ENCODE data around the gene DNAI2.
"Not testable (repeated sequence)": the region's sequence is repeated elsewhere in the genome, so short reads cannot be mapped to it uniquely, and the experiment has no call there.

DNAI2 gene

DNA sequence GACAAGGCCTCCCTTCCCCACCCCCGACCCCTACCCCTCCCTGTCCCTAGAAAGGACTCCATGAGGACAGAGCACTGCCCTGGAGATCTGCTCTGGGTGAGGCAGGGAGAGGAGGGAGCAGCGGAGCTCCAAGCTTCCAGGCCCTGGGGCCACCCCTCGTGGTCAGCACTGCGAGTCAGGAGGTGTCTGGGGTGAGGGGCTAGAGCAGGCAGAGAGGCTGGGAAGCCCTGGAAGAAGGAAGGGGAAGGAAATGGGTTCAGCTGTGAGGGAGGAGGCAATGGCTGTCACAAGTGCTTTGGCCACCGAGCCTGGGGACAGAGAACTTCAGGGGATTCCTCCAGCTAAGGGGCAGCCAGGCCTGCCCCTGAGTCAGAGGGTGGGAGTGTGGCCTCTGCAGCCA, 28.2 kb upstream of the DNAI2 start:
- FAIRE-seq: no peak

DNA sequence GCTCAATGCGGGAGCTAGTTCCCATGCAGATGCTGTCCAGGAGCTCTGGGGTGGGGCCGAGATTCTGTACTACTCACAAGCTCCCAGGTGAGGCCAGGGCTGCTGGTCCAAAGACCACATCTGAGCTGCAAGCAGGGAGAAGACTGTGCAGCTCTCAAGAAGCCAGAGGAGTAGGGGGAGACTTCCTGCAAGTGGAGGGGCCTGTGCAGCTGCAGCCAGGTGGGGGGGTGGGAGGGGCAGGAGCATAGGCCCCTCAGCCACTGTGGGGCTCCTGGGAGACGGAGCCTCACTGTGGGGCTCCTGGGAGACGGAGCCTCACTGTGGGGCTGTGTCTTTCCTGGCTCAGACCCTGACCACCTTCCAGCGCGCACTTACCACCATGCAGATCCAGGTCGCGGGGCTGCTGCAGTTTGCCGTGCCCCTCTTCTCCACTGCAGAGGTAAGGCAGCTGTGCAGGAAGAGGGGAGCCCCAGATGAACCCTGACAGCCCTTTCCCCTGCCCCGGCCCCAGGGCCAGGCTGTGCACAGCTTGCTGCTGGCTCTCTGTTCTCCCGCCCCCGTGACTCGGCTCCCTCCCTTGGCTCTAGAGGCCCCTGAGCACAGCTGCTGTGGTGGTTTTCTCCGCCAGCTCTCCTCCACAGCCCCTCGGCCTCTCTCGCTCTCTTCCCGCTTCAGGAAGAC, 24.3 kb upstream of the DNAI2 start:
- FAIRE-seq: no peak

DNA sequence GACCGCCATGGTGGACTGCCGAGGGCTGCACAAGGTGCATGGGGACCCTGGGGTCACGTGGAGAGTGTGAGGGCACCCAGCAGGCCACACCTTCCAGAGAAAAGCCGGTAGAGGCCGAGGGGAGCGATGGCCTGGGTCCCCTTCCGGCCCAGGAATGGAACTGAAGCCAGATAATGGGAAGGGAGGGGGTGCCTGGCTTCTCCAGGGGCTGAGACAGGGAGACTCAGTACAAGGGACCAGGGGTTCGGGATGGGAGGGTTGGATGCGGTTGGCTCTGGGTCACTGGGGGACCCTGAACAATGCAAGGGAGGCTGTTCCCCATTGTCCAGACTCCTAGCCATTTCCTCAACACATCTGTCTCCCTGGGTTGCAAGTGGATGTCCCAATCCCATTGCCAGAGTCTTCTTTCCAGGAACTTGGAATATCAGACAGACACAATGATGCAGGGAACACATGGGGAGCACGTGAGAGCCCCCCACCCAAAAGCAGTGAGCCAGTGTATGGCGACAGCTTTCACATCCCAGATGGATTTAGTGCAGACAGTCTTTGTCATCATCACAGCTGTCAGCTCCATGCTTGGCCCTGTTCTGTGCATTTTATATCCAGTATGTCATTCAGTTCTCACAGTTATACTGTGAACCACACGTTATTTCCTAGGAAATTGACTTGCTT, 23.6 kb upstream of the DNAI2 start:
- no peak for FAIRE-seq

DNA sequence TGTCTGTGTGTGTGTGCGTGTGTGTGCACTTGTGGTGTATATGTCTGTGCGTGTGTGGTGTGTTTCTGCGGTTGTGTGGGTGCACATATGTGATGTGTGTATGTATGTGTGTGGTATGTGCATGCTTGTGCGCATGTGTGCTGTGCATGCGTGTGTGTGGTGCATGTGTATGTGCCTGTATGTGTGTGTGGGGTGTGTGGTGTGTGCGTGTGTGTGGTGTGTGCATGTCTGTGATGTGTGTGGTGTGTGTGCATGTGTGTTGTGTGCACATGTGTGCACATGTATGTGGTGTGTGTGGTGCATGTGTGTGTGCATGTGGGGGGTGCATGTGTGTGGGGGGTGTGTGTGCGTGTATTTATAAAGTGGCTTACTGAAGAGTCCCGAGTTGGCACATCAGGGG, 23.0 kb upstream of the DNAI2 start:
- no peak for FAIRE-seq

DNA sequence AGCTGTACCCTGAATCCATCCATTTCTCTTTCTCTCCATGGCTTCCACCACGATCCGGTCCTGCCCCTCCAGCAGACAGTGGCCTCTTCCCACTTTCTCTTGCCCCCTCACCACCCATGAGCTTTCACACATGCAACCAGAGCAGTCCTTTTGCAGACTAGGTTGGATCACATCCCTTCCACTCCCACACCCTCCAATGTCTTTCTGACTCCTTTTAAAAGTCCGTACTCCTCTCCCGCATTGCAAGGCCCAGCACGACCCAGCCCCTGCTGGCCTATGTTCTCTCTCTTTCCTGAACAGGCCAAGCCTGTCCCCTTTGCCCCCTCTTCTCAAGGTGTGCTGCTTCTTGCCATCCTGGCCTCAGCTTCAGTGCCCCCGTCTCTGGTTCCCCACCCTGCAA, 22.5 kb upstream of the DNAI2 start:
- FAIRE-seq: no peak

DNA sequence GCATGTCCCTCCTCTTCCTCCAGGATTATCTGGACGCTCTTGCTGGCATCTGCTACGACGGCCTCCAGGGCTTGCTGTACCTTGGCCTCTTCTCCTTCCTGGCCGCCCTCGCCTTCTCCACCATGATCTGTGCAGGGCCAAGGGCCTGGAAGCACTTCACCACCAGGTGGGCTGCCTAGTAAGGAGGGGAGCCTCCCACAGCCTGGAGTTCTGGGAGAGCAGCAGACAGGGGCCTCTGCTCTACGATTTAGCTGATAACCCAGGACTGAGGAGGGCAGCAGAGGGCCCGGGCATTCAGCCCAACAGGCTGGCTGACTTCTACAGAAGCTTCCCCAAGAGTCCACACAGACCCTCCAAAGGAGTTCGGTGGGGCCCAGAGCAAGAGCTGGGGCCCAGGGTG, 21.8 kb upstream of the DNAI2 start:
- no peak for FAIRE-seq

DNA sequence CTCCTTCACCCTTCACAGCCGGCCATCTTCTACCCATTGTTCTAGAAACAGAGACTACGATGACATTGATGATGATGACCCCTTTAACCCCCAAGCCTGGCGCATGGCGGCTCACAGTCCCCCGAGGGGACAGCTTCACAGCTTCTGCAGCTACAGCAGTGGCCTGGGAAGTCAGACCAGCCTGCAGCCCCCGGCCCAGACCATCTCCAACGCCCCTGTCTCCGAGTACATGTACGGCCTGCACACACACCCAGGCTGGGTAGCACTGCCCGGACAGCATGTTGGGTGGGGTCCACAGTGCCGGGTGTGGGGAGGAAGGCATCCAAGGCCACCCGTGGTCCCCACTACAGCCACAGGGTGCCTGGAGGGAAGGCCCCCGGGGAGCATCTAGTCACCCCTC, 21.0 kb upstream of the DNAI2 start:
- no peak for FAIRE-seq

DNA sequence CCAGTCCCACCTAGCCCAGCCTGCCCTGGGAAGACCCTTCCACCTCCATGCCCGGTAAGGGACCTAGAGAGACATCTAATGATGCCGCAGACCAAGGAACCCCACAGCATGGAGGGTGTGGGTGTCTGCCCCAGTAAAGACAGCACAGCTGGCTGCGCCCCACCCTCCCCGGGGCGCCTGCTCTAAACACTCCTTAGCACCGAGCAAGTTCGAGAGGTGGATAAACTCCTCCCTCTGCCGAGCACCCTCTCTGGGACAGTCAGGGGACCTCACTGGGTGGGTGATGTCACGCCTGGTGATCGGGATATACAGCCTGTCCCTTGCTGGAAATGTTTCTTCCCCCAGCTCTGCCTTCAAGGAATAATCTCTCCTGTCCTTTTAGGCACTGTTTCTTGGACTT, 16.7 kb upstream of the DNAI2 start:
- FAIRE-seq: no peak

DNA sequence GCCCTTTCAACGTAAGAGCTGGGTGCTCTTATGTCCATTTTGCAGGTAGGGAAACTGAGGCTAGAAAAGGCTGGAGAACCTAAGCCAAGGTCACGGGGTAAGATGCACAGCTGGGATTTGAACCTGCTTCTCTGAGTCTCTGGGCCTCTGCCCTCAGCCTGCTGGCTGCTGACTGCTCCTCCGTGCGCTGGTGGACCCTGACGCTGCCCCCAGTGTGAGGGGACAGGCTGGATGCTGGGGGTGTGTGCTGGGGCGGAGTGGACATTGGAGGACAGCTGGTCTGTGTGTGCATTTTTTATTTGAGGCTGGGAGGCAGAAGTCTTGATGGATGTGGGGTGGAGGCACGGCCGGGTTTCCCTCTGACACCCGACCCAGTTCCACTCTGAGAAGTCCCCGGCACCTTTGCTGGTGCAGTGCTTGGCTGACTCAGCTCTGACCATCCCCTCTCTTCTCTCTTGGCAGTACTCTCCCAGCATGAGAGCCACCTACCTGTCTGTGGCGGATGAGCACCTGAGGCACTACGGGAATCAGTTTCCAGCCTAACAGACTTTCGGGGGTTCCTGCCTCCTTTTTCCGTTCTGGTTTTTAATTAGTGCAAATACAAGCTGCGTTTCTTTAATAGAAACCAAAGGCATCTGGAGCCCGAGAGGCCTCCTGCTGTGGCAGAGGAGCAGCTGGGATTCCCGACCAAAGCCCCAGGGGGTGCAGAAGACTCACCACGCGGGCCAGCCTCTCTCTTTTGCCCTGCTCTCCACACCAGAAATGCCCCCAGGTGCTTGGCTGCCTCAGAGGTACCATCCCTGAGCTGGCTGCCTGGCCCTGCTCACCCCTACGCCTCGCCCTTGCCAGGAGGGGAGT, 14.1 kb upstream of the DNAI2 start:
- FAIRE-seq: no peak

DNA sequence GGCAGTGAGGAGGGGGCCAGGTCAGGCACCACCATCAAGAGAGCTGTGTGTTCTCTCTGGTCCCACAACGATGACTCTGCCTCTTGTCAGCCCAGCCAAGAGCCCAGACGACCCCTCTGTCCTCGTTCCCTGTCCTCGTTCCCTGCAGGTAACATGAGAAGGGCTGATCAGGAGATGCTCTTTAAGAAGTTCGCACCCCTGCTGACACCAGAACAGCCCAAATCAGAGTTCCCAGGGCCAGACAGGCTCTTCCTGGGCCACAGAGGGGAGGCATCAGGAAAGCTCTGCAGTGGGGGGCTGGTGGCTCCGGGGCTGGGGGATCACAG, 13.5 kb upstream of the DNAI2 start:
- FAIRE-seq: no peak

DNA sequence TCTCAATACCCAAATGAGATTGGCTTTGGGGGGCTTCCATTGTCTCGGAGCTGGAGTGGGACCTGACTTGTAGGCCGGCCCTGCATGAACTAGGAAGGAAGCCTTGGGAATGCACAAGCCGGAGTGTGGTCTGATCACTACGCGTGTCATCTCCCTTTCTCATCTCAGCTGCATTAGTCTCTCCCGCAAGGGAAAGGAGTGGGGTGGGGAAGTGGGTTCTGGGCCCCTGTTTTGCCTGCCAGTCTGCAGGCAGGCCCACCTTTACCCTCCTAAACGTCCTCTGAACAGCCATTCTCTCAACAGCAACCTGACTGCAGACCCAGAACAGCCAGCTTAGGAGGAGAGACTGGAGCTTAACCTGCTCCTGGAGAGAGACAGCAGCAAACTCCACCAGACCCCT, 11.4 kb upstream of the DNAI2 start:
- no peak for FAIRE-seq

DNA sequence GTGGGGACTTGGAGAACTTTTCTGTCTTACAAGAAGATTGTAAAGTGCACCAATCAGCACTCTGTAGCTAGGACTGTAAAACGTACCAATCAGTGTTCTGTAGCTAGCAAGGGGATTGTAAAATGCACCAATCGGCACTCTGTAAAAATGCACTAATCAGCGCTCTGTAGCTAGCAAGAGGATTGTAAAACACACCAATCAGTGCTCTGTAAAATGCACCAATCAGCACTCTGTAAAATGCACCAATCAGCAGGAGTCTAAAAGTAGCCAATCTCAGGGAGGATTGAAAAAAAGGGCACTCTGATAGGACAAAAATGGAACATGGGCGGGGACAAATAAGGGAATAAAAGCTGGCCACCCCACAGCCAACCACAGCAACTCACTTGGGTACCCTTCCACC, 7.0 kb upstream of the DNAI2 start:
- FAIRE-seq: not testable (repeated sequence)

DNA sequence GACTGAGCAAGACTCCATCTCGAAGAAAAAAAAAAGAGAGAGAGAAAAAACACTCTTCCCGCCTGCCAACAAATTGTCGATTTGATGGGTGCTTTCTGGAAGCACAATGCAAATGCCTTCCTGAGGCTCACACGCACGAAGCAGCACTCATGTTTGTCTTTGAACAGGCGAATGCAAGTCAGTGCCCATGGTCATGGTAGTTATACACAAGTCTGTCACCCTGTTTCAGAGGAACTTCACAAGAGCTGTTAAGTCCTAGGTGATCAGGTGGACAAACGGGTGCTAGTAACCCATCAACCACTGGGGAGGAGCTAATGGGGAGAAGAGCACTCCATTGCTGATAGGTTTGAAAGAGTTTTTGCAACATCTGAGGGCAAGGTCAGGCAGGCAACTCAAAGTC, 6.5 kb upstream of the DNAI2 start:
- FAIRE-seq: no peak

DNA sequence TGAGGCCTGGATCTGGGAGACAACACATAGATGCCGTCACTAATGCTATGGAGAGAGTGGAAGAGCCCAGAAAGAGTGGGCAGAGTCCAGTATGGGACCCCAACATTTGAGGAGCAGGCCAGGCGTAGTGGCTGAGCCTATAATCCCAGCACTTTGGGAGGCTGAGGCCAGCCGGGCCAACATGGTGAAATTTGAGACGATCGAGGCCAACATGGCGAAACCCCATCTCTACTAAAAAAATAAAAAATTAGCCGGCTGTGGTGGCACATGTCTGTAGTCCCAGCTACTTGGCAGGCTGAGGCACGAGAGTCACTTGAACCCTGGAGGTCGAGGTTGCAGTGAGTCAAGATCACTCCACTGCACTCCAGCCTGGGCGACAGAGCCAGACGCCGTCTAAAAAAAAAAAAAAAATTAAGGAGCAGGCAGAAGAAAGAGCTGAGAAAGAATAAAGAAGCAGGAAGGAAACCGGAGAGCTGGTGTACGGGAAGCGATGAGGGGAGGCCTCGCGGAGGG, 6.0 kb upstream of the DNAI2 start:
- FAIRE-seq: no peak

DNA sequence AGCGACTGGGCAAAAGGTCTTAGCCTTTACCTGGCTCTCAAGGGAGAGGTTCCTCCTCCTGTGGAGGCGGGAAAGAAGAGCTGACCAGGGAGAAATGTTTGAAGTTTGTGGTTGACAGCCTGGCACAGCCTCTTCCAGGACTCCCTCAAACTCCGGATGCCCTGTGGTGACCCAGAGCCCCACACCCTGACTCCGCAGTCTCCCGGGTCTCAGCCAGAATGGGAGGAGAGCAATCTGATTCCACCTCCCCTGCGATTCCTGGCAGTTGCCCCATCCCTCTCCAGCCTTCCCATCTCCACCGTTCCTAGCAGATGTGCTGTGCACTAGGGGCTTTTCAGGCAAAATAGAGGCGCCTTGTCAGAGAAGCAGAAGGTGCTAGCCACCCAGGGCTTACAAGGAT, 5.5 kb upstream of the DNAI2 start:
- no peak for FAIRE-seq

DNA sequence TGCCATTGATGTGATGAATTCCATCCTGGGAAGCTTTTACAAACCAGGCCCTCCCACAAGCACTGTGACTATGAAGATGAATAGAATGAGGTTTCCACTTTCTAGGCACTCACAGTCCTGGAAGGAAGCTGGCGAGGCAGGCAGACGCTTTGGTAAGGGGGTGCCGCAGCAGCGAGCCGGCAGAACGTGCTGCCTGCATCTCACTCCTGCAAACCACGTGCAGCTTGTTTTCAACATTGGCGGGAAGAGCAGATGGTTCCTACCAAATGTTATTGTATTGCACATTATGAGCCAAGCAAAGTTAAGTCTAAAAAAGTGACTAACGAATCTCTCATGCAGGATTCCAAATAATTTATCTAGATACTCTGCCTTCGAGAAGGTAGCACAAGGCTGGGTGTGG, 3.7 kb upstream of the DNAI2 start:
- no peak for FAIRE-seq

DNA sequence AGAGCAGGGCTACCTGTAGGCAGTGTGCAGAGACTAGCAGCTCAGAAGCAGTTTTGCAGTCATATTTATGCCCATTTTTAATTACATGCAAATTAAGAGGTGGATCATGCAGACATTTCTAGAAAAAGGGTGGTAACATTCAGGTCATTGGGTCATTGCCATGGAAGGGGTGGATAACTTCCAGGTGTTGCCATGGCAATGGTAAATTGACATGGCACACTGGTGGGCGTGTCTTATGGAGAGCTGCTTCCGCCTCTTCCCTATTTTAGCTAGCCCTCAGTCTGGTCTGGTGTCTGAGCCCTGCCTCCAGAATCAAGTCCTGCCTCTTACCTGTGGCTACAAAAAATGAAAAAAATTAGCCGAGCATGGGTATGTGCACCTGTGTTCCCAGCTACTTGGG, 2.8 kb upstream of the DNAI2 start:
- FAIRE-seq: no peak

DNA sequence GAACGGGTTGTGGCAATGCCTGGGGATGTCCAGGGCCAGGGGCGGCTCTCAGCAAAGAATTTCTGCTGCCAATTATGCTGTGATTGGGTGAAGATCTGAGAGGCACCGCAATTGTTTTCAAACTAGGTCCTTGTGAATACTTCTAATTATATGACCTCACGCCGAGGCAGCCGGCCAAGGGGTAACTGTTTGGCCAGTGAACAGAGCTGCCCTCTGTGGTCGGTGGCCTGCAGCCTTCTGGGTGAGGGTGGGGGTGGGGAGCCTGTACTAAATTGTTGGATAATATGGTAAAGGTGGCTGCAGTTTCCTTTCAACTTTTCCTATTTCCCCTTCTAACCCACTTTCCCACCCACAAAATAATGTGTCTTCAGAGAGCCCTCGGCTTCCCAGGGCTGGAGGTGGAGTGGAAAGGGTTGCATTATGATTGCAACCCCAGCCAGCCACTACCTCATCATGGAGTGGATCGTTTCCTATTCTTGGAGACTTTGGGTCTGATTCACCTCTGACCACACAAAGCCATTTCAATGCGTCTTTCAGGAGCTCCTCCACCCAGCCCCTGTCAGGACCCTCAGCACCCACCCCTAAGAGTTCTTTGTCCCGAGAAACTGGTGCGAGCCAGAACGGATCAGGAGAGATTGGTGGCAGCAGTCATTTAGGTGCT, 2.0 kb upstream of the DNAI2 start:
- FAIRE-seq: no peak

DNA sequence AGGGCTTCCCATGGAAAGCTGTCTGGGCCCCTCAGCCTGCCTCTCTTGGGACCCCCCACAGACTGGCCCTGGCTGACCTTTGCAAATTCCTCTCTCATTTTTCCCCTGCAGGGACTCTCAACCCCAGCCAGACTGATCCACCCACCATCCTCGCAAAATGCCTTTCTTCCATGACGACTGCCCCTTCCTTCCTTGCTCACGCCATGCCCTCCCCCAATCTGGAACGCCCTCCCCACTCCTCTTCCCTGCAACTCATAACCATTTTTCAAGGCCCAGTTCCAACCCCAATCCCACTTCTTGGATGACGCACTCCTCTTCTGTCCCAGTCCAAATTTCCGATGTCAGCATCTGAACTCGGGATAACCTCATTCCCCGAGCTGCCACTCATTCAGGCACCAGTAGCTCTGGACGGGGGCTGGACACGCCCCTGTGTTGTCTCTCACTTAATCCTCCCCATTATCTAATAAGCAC, 1.3 kb upstream of the DNAI2 start:
- no peak for FAIRE-seq

DNA sequence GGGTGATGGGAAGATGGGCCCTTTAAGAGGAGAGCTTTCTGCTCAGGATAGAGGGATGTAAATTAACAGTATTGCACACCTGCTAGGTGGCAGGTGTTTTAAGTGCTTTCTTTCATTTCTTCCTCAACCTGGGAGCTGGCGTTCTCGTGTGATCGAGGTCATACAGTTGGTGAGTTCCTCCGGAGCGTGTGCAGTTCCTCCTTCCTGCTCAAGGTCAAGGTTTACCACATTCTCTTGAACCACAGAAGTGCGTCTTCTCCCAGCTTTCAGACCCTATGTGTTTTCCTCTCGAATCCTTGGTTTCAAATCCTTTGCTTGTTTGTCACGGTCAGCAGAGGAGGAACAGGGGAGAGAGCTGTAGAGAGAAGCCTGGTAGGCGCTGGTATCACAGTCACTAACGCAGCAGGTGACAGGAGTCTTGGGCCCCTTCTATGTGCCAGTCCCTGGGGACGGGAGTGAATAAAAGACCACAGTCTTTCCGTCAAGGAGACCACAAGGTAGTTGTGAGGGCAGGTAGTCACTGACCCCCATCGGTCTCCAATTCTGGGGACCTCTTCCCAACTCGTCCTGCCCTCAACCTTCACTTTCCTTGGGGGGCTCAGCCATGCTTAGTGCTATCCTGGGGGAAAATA, 791 bp downstream of the DNAI2 start:
- FAIRE-seq: no peak

DNA sequence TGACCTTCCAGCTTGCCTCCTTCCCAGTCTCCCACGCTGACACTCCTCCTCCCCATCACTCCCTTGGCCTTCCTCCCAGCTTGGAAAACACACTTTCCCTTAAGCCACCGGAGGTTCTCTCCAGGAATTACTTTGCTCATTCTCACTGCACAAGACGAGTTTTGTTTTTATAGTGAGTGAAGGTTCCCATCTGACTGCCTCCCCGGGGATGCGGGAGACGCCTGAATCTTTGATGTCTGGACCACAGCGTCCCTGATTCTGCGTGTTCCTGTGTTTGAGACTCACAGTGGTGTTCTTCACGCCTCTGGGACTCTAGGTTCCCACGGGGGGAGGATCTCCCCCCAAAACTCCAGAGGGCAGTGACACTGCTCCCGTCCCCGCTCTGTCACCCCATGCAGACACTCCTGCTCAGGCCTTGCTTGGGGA, 2.0 kb downstream of the DNAI2 start:
- no peak for FAIRE-seq

DNA sequence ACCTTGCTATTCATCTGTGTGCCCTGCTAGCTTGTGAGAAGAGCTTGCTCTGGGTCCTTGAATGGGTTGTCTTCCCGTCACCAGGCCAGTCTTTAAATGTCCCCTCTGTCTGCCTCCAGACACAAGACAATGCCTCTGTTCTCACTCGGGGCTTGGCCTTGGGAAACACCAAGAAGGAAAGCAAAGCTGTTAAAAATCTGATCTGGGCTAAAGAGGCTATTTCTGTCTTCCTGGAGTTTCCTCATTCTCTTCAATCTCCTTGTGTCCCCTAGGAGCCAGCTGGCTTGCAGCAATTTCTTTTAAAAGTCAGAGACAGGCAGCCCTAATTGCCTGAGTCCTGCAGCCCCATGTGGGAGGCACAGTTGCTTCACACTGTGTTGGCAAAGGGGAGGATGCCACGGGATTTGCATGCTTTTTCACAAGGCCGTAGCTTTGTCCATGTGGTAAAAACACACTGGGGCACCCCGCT, 2.5 kb downstream of the DNAI2 start:
- no peak for FAIRE-seq

DNA sequence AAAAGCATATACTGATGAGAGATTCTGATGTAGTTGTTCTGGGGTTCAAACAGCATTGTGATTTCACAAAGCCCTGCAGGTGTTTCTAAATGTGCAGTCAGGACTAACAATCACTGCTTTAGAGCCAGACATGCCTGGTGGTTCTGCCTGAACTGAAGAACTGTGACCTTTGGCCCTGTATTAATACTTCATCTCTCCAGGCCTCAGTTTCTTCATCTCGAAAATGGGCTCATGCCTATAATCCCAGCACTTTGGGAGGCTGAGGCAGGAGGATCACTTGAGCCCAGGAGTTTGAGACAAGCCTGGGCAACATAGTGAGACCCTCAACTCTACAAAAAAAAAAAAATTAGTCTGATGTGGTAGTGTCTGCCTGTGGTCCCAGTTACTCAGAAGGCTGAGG, 3.9 kb downstream of the DNAI2 start:
- FAIRE-seq: no peak

Measured in G401.6 (cell line).